ENCODE results near the gene FBLN1. TPM values are rescaled to one million over a fixed set of nuclear protein-coding genes. Genes with fewer than 3 reads are reported as not detected.

FBLN1 gene
- total and polyA plus RNA-seq, 2 of the 13 experiments (the other 11 are each of a cell fraction or from before 2014, with no cell fraction given) = 37.3 to 103 TPM

DNA sequence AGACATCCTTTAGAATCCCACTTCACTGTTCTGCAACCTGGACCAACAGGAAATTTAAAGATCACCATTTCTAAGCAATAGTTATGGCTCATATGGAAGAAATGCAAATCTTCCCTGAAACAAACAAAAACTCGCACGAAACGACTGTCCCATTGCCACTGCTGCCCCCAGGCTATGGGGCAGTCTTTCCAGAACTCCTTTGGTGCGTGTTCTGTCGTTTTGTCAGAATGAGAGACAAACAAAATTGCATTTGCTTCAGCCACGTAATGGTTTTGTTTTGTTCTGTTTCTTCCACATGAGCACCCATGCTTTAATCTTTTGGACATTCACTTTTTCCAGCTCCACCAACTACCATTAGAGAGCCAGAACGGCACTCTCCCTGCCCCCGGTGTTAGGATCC lies 10.8 kb upstream of the FBLN1 start:
- H3K9ac ChIP-seq (ENCODE audit: insufficient read depth, low read depth, low read length) = no peak overlapping the region
- no peaks in the 10 kb centered on the region for H3K27me3 ChIP-seq (ENCODE audit: control insufficient read depth in 1 of 2, insufficient read depth in 2 of 2, low read length in 2 of 2)
- BruUV-seq (replicated peaks) = no TSS peak
- CTCF ChIA-PET (ENCODE audit: low intra/inter-chr PET ratio, low total read pairs) = no interaction called here
- no peaks in the 10 kb centered on the region for H3K79me2 ChIP-seq (ENCODE audit: insufficient read depth, low read length)
- in situ Hi-C loops (cut with HindIII; ENCODE audit: extremely low pct_ligation_motif_present, low pct_unique_long_range_greater_than_20kb) (no loop called here), intact Hi-C loops (cut with micrococcal nuclease; ENCODE audit: unreplicated experiment) (no loop called here)
- peaks cover 58% of the 10 kb centered on the region for H3K4me1 ChIP-seq (ENCODE audit: insufficient read depth, low read length)
- peaks cover 12% of the 10 kb centered on the region for H3K9me3 ChIP-seq (ENCODE audit: low read length)
- no peak overlapping the region for H3K4me3 ChIP-seq (replicated peaks in 1 of 3; ENCODE audit: insufficient read depth in 1 of 3, low read depth in 2 of 3, low read length in 3 of 3)
- POLR2A ChIA-PET = interaction anchor here (1.0 kb wide), 1 partner anchor 12 kb away, joined by 3 read pairs; no protein-coding TSS in a partner anchor
- ATAC-seq (no peak), DNase-seq (ENCODE audit: low spot score) (no peak), FAIRE-seq (no peak)
- H3K36me3 ChIP-seq (replicated peaks in 1 of 2; ENCODE audit: control insufficient read depth in 1 of 2, insufficient read depth in 2 of 2, low read length in 2 of 2) = no peaks in the 10 kb centered on the region
- 70% methylated on average over 8 of the region's 8 CpGs for WGBS (ENCODE audit: low lambda C conversion rate)
- no peak overlapping the region for H3K27ac ChIP-seq (ENCODE audit: extremely low read length, insufficient read depth, low read length)
- no peaks in the 10 kb centered on the region for H4K20me1 ChIP-seq (ENCODE audit: insufficient read depth, low read length)
- no peak overlapping the region for H3K4me2 ChIP-seq (ENCODE audit: low read depth, low read length)
- TF ChIP-seq ZNF180 (CRISPR knock-in tag; IDR thresholded peaks at IDR 0.05; ENCODE audit: borderline replicate concordance, low read depth) (no peak), SRF (IDR thresholded peaks at IDR 0.05; ENCODE audit: low read depth, low read length) (no peak), KDM3A (CRISPR knock-in tag; IDR thresholded peaks at IDR 0.05; ENCODE audit: low read depth) (no peak), PHF21A (CRISPR knock-in tag; IDR thresholded peaks at IDR 0.05) (no peak)
- TF ChIP-seq, protein P1, sequence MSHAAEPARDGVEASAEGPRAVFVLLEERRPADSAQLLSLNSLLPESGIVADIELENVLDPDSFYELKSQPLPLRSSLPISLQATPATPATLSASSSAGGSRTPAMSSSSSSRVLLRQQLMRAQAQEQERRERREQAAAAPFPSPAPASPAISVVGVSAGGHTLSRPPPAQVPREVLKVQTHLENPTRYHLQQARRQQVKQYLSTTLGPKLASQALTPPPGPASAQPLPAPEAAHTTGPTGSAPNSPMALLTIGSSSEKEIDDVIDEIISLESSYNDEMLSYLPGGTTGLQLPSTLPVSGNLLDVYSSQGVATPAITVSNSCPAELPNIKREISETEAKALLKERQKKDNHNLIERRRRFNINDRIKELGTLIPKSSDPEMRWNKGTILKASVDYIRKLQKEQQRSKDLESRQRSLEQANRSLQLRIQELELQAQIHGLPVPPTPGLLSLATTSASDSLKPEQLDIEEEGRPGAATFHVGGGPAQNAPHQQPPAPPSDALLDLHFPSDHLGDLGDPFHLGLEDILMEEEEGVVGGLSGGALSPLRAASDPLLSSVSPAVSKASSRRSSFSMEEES (CRISPR knock-in tag; IDR thresholded peaks at IDR 0.05) = no peak
- TF ChIP-seq, protein P2, sequence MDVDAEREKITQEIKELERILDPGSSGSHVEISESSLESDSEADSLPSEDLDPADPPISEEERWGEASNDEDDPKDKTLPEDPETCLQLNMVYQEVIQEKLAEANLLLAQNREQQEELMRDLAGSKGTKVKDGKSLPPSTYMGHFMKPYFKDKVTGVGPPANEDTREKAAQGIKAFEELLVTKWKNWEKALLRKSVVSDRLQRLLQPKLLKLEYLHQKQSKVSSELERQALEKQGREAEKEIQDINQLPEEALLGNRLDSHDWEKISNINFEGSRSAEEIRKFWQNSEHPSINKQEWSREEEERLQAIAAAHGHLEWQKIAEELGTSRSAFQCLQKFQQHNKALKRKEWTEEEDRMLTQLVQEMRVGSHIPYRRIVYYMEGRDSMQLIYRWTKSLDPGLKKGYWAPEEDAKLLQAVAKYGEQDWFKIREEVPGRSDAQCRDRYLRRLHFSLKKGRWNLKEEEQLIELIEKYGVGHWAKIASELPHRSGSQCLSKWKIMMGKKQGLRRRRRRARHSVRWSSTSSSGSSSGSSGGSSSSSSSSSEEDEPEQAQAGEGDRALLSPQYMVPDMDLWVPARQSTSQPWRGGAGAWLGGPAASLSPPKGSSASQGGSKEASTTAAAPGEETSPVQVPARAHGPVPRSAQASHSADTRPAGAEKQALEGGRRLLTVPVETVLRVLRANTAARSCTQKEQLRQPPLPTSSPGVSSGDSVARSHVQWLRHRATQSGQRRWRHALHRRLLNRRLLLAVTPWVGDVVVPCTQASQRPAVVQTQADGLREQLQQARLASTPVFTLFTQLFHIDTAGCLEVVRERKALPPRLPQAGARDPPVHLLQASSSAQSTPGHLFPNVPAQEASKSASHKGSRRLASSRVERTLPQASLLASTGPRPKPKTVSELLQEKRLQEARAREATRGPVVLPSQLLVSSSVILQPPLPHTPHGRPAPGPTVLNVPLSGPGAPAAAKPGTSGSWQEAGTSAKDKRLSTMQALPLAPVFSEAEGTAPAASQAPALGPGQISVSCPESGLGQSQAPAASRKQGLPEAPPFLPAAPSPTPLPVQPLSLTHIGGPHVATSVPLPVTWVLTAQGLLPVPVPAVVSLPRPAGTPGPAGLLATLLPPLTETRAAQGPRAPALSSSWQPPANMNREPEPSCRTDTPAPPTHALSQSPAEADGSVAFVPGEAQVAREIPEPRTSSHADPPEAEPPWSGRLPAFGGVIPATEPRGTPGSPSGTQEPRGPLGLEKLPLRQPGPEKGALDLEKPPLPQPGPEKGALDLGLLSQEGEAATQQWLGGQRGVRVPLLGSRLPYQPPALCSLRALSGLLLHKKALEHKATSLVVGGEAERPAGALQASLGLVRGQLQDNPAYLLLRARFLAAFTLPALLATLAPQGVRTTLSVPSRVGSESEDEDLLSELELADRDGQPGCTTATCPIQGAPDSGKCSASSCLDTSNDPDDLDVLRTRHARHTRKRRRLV (CRISPR knock-in tag; IDR thresholded peaks at IDR 0.05) = no peak
- no peak overlapping the region for H2AFZ ChIP-seq (ENCODE audit: low read length)

All from HepG2 (cell line).